ENCODE measurements around the gene SEMA5A.
"Not testable (repeated sequence)": the region's sequence is repeated elsewhere in the genome, so short reads cannot be mapped to it uniquely, and the experiment has no call there.

DNA sequence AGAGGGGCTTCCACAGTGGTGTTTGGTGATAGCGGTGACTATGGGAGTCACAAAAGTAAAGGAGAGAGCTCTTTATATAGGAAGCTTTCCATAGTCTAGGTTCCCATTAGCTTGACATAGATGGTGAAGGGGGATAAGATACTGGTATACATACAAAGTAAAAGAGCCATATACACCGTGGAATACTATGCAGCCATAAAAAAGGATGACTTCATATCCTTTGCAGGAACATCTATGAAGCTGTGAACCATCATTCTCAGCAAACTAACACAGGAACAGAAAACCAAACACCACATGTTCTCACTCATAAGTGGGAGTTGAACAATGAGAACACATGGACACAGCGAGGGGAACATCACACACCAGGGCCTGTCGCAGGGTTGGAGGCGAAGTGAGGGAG, 146.1 kb downstream of the SEMA5A start:
- not testable (repeated sequence) for TF ChIP-seq POLR2A (IDR thresholded peaks at IDR 0.05)
- TF ChIP-seq, protein P1, sequence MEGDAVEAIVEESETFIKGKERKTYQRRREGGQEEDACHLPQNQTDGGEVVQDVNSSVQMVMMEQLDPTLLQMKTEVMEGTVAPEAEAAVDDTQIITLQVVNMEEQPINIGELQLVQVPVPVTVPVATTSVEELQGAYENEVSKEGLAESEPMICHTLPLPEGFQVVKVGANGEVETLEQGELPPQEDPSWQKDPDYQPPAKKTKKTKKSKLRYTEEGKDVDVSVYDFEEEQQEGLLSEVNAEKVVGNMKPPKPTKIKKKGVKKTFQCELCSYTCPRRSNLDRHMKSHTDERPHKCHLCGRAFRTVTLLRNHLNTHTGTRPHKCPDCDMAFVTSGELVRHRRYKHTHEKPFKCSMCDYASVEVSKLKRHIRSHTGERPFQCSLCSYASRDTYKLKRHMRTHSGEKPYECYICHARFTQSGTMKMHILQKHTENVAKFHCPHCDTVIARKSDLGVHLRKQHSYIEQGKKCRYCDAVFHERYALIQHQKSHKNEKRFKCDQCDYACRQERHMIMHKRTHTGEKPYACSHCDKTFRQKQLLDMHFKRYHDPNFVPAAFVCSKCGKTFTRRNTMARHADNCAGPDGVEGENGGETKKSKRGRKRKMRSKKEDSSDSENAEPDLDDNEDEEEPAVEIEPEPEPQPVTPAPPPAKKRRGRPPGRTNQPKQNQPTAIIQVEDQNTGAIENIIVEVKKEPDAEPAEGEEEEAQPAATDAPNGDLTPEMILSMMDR (IDR thresholded peaks at IDR 0.05), result not testable (repeated sequence)
